GM12878 (cell line): ENCODE data around the gene STEAP3. TPM values are rescaled to one million over a fixed set of nuclear protein-coding genes. Genes with fewer than 3 reads are reported as not detected.

Experiments used
- ATAC-seq: fragments of 200-7000 bp; cut with Tn5 transposase; 3 replicates; pipeline ENCODE4 v1.9.1; 2020; ENCODE audit warnings: mild to moderate bottlenecking, moderate library complexity
- BruUV-seq: library from RNA; stranded (reverse); fragments of 400-500 nt; replicated peaks from 2 replicates; lab custom pipeline; 2021; lab: Mats Ljungman, UMichigan
- CTCF ChIA-PET: fragments of 300-600 bp; sonication (Branson Sonifier 250); formaldehyde crosslinking; extraction: SDS; loops from one replicate; lab custom pipeline; 2021; ENCODE audit warnings: inconsistent platforms; lab: Yijun Ruan, JAX
- POLR2A ChIA-PET: fragments of 350-600 bp; formaldehyde crosslinking; extraction: SDS; loops from one replicate; lab custom pipeline; 2021; ENCODE audit warnings: inconsistent platforms; lab: Charles Lee
- RAD21 ChIA-PET: fragments of 300-600 bp; sonication (Branson Sonifier 250); formaldehyde crosslinking; loops from one replicate; lab custom pipeline; 2023; ENCODE audit warnings: antibody characterized with exemption; ENCODE audit not compliant: unreplicated experiment; lab: Charles Lee
- SMC1A ChIA-PET: fragments of 300-600 bp; sonication (Branson Sonifier 250); formaldehyde crosslinking; loops from one replicate; lab custom pipeline; 2023; ENCODE audit not compliant: unreplicated experiment, uncharacterized antibody; lab: Charles Lee
- DNase-seq: peaks from one replicate; pipeline ENCODE4 v3.0.0-alpha.2; 2011; ENCODE audit warnings: low read depth, low spot score
- FAIRE-seq: peaks from 3 replicates; lab custom pipeline; 2011; peaks lifted over from hg19 to GRCh38; lab: Jason Lieb, UNC
- H2AFZ ChIP-seq: 2 replicates; pipeline ENCODE4 v1.6.0; 2011; ENCODE audit warnings: low read depth, low read length, control low read depth; ENCODE audit not compliant: control insufficient read depth
- H3K27ac ChIP-seq: 2 replicates; pipeline ENCODE4 v1.5.1; 2011; ENCODE audit warnings: control low read depth; ENCODE audit not compliant: control insufficient read depth, insufficient read depth
- H3K27me3 ChIP-seq, 2 experiments: replicated peaks in 1 of 2; 2 replicates each; pipeline versions ENCODE4 v1.6.0 to v1.6.1; 2011; ENCODE audit warnings: low read length in 1 of 2; ENCODE audit not compliant: control insufficient read depth in 2 of 2, insufficient read depth in 2 of 2
- H3K36me3 ChIP-seq, 2 experiments: 2 replicates each; pipeline ENCODE4 v1.5.1; 2011; ENCODE audit warnings: low read length in 1 of 2; ENCODE audit not compliant: control insufficient read depth in 2 of 2, insufficient read depth in 2 of 2
- H3K4me1 ChIP-seq: 2 replicates; pipeline ENCODE4 v1.6.1; 2011; ENCODE audit warnings: mild to moderate bottlenecking, low read length, moderate library complexity, mixed read lengths; ENCODE audit not compliant: control insufficient read depth, insufficient read depth
- H3K4me2 ChIP-seq: 2 replicates; pipeline ENCODE4 v1.6.0; 2011; ENCODE audit warnings: control low read depth; ENCODE audit not compliant: control insufficient read depth, insufficient read depth
- H3K4me3 ChIP-seq: fragments of 200-600 bp; sonication (generic); 2 replicates; pipeline ENCODE4 v1.5.1; 2016
- H3K79me2 ChIP-seq: 2 replicates; pipeline ENCODE4 v1.6.0; 2011; ENCODE audit warnings: low read length; ENCODE audit not compliant: control insufficient read depth, insufficient read depth
- H3K9ac ChIP-seq: 2 replicates; pipeline ENCODE4 v1.8.0; 2011; ENCODE audit warnings: low read length, control low read depth, mixed read lengths; ENCODE audit not compliant: control insufficient read depth, insufficient read depth
- H3K9me3 ChIP-seq: replicated peaks from 3 replicates; pipeline ENCODE4 v1.5.1; 2011; ENCODE audit warnings: mild to moderate bottlenecking, low read length; ENCODE audit not compliant: control insufficient read depth, insufficient read depth
- H4K20me1 ChIP-seq: 2 replicates; pipeline ENCODE4 v1.6.0; 2011; ENCODE audit not compliant: control insufficient read depth, insufficient read depth
- CBX3 ChIP-seq: fragments of 200-600 bp; sonication (generic); IDR thresholded peaks from 2 replicates; pipeline ENCODE4 v1.6.1; 2016; ENCODE audit warnings: low read depth, borderline replicate concordance
- DPF2 ChIP-seq: fragments of 450-650 bp; IDR thresholded peaks from 2 replicates; pipeline ENCODE4 v1.6.1; 2017; ENCODE audit warnings: mild to moderate bottlenecking
- KAT2A ChIP-seq: conservative IDR thresholded peaks from 2 replicates; pipeline ENCODE4 v1.6.1; 2011; ENCODE audit warnings: low read depth, low read length; ENCODE audit not compliant: control insufficient read depth
- MXI1 ChIP-seq: fragments of 150-350 bp; IDR thresholded peaks from 2 replicates; pipeline ENCODE4 v1.6.1; 2011; ENCODE audit warnings: low read depth, mild to moderate bottlenecking, inconsistent platforms, low read length, improper control_type of control experiment
- NFYB ChIP-seq: IDR thresholded peaks from 2 replicates; pipeline ENCODE4 v1.6.1; 2011; ENCODE audit warnings: low read depth, mild to moderate bottlenecking, low read length, improper control_type of control experiment, moderate library complexity; ENCODE audit not compliant: insufficient read depth
- PAX5 ChIP-seq: IDR thresholded peaks from 2 replicates; pipeline ENCODE4 v1.6.1; 2011; ENCODE audit warnings: low read depth, low read length, borderline replicate concordance
- POLR2A ChIP-seq: IDR thresholded peaks from 2 replicates; pipeline ENCODE4 v1.6.1; 2011; ENCODE audit warnings: low read depth, mild to moderate bottlenecking, low read length
- RAD21 ChIP-seq: IDR thresholded peaks from 2 replicates; pipeline ENCODE4 v1.6.1; 2011; ENCODE audit warnings: mild to moderate bottlenecking, low read depth, low read length, moderate library complexity; ENCODE audit not compliant: insufficient read depth
- RB1 ChIP-seq: fragments of 450-650 bp; formaldehyde crosslinking; IDR thresholded peaks from 2 replicates; pipeline ENCODE4 v1.6.1; 2017; ENCODE audit warnings: mild to moderate bottlenecking, borderline replicate concordance
- SIN3A ChIP-seq: IDR thresholded peaks from 2 replicates; pipeline ENCODE4 v1.6.1; 2012; ENCODE audit warnings: low read depth, low read length, improper control_type of control experiment
- SIX5 ChIP-seq: IDR thresholded peaks from 2 replicates; pipeline ENCODE4 v1.6.1; 2011; ENCODE audit warnings: mild to moderate bottlenecking, low read depth, low read length, moderate library complexity; ENCODE audit not compliant: severe bottlenecking
- ZBED1 ChIP-seq: IDR thresholded peaks from 2 replicates; pipeline ENCODE4 v1.6.1; 2016; ENCODE audit warnings: borderline replicate concordance
- WGBS: methylation state at CpG from one replicate; pipeline ENCODE4 v1.1.6; 2016; ENCODE audit warnings: low lambda C conversion rate; ENCODE audit not compliant: insufficient replicate concordance, insufficient coverage; ENCODE audit errors: missing lambda C conversion rate; 5-methylcytosine and 5-hydroxymethylcytosine counted together
- in situ Hi-C: fragments of 300-500 bp; cut with MboI; formaldehyde crosslinking; loops from 9 replicates; pipeline ENCODE4 v1.14.3; 2018; ENCODE audit warnings: mixed read lengths
- intact Hi-C: fragments of 100-400 bp; cut with micrococcal nuclease; formaldehyde crosslinking; loops from one replicate; pipeline ENCODE4 v1.14.2; 2022; ENCODE audit not compliant: unreplicated experiment
- polyA plus RNA-seq, 11 experiments: library from polyadenylated mRNA; depleted of rRNA in 4 of 11; unstranded in 6 of 11; stranded (reverse) in 5 of 11; fragments of >200 nt; fragmentation: Nextera tagmentation in 4 of 11; fragmentation: Illumina TruSeq in 1 of 11; extraction: Ambion mirVana in 4 of 11; extraction: Trizol in 1 of 11; gene quantifications; 1 replicate in 1 of 11; 2 replicates in 10 of 11; pipeline versions ENCODE4 v1.2.1 to v1.2.3, GENCODE V29; 2011 to 2016; ENCODE audit warnings: inconsistent platforms in 2 of 11, missing spikeins in 2 of 11, low read depth in 1 of 11
- total RNA-seq, 4 experiments: library from RNA; depleted of rRNA in 3 of 4; stranded (reverse); fragments of >200 nt in 3 of 4; fragmentation: Illumina TruSeq in 1 of 4; extraction: Trizol in 1 of 4; gene quantifications; 2 replicates each; pipeline versions ENCODE4 v1.2.1 to v1.2.3, GENCODE V29; 2013 to 2021
- TF ChIP-seq, protein P1 (sequence below): fragments of 450-650 bp; IDR thresholded peaks from 2 replicates; pipeline ENCODE4 v1.6.1; 2017; ENCODE audit warnings: mild to moderate bottlenecking, low read depth, inconsistent platforms; ENCODE audit not compliant: poor library complexity, severe bottlenecking
- TF ChIP-seq, protein P2 (sequence below): fragments of 450-650 bp; IDR thresholded peaks from 2 replicates; pipeline ENCODE4 v1.6.1; 2016; ENCODE audit warnings: mild to moderate bottlenecking
- TF ChIP-seq, protein P3 (sequence below): fragments of 450-650 bp; IDR thresholded peaks from 2 replicates; pipeline ENCODE4 v1.6.1; 2018; ENCODE audit warnings: borderline replicate concordance, mild to moderate bottlenecking; ENCODE audit not compliant: partially characterized antibody

The STEAP3 gene
- total and polyA plus RNA-seq, 10 of the 15 experiments (the other 5 are each of a cell fraction or from before 2014, with no cell fraction given): 0.42 to 8.3 (median 4.8) TPM

DNA sequence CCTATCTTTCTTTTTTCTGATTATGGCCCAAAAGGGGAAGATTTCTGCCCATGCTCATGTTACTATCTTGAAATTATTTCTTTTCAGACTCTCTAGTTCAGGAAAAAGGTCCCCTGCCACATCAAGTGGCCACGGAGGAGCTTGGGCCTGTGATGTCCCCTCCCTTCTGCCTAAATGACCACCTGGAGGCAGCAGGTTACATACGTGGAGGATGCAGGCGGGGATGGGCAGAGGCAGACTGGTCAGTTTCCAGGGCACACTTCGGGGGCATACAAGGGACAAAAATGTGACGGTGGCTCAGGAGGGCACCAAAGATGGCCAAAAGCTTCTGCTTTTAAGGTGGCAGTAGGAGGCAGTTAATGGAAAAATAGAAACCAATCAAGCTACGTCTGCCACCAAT is 30.7 kb upstream of the STEAP3 start:
- Histone ChIP-seq H3K9ac (no peak overlapping the region), H3K4me2 (no peak overlapping the region), H3K79me2 (no peaks in the 10 kb centered on the region), H2AFZ (no peak overlapping the region), H3K27ac (no peak overlapping the region), H3K9me3 (no peaks in the 10 kb centered on the region), H3K4me1 (no peaks in the 10 kb centered on the region), H3K27me3 (peaks cover 0 to 1% of the 10 kb centered on the region in 2 experiments; a peak in 1 of 4 replicates), H3K4me3 (no peak overlapping the region), H3K36me3 (no peaks in the 10 kb centered on the region), H4K20me1 (no peaks in the 10 kb centered on the region)
- no peak for FAIRE-seq
- POLR2A ChIA-PET: interaction anchor here (0.6 kb wide), 1 partner anchor 160 kb away, joined by 4 read pairs; no protein-coding TSS in a partner anchor
- intact Hi-C loops (no loop called here), in situ Hi-C loops (no loop called here)
- BruUV-seq: no TSS peak
- RAD21 ChIA-PET: no interaction called here
- no peak for ATAC-seq
- CTCF ChIA-PET: interaction anchor here (1.5 kb wide), 1 partner anchor 312 kb away, joined by 4 read pairs; no protein-coding TSS in a partner anchor
- 22% methylated on average over 6 of the region's 6 CpGs for WGBS
- no peak for DNase-seq
- SMC1A ChIA-PET: interaction anchor here (1.4 to 1.5 kb wide), 2 partner anchors 9 to 72 kb away, joined by 3 to 6 read pairs; no protein-coding TSS in a partner anchor
- no peak for TF ChIP-seq MXI1
- TF ChIP-seq CBX3: no peak
- no peak for TF ChIP-seq NFYB
- TF ChIP-seq, protein P1, sequence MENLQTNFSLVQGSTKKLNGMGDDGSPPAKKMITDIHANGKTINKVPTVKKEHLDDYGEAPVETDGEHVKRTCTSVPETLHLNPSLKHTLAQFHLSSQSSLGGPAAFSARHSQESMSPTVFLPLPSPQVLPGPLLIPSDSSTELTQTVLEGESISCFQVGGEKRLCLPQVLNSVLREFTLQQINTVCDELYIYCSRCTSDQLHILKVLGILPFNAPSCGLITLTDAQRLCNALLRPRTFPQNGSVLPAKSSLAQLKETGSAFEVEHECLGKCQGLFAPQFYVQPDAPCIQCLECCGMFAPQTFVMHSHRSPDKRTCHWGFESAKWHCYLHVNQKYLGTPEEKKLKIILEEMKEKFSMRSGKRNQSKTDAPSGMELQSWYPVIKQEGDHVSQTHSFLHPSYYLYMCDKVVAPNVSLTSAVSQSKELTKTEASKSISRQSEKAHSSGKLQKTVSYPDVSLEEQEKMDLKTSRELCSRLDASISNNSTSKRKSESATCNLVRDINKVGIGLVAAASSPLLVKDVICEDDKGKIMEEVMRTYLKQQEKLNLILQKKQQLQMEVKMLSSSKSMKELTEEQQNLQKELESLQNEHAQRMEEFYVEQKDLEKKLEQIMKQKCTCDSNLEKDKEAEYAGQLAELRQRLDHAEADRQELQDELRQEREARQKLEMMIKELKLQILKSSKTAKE: no peak
- no peak for TF ChIP-seq POLR2A
- TF ChIP-seq RB1: no peak
- no peak for TF ChIP-seq PAX5
- no peak for TF ChIP-seq RAD21
- TF ChIP-seq, protein P2, sequence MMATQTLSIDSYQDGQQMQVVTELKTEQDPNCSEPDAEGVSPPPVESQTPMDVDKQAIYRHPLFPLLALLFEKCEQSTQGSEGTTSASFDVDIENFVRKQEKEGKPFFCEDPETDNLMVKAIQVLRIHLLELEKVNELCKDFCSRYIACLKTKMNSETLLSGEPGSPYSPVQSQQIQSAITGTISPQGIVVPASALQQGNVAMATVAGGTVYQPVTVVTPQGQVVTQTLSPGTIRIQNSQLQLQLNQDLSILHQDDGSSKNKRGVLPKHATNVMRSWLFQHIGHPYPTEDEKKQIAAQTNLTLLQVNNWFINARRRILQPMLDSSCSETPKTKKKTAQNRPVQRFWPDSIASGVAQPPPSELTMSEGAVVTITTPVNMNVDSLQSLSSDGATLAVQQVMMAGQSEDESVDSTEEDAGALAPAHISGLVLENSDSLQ: no peak
- TF ChIP-seq DPF2: no peak
- TF ChIP-seq ZBED1: no peak
- TF ChIP-seq SIN3A: no peak
- TF ChIP-seq, protein P3, sequence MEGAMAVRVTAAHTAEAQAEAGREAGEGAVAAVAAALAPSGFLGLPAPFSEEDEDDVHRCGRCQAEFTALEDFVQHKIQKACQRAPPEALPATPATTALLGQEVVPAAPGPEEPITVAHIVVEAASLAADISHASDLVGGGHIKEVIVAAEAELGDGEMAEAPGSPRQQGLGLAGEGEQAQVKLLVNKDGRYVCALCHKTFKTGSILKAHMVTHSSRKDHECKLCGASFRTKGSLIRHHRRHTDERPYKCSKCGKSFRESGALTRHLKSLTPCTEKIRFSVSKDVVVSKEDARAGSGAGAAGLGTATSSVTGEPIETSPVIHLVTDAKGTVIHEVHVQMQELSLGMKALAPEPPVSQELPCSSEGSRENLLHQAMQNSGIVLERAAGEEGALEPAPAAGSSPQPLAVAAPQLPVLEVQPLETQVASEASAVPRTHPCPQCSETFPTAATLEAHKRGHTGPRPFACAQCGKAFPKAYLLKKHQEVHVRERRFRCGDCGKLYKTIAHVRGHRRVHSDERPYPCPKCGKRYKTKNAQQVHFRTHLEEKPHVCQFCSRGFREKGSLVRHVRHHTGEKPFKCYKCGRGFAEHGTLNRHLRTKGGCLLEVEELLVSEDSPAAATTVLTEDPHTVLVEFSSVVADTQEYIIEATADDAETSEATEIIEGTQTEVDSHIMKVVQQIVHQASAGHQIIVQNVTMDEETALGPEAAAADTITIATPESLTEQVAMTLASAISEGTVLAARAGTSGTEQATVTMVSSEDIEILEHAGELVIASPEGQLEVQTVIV: no peak
- TF ChIP-seq KAT2A: no peak
- no peak for TF ChIP-seq SIX5
